ENCODE results near the gene KRTAP5-3.

GRCh38 chr11:1560649-1561251 lies 47.5 kb downstream of the KRTAP5-3 start:
- TF ChIP-seq POLR2A (IDR thresholded peaks at IDR 0.05), result no peak
- TF ChIP-seq CTCF (IDR thresholded peaks at IDR 0.05), result no peak
